A549 (cell line): ENCODE results near the gene GNAI2. TPM values are rescaled to one million over a fixed set of nuclear protein-coding genes. Genes with fewer than 3 reads are reported as not detected.

Experiments used
- ATAC-seq, 2 experiments: fragments of 200-7000 bp in 1 of 2; fragments of >200 bp in 1 of 2; cut with Nextera tagmentation in 1 of 2; cut with Tn5 transposase in 1 of 2; 3 replicates each; pipeline versions ENCODE4 v1.8.0 to v1.9.1; 2018 to 2020; ENCODE audit warnings: mild to moderate bottlenecking in 1 of 2, moderate library complexity in 1 of 2
- CTCF ChIA-PET: fragments of 300-600 bp; sonication (Branson Sonifier 250); formaldehyde crosslinking; extraction: SDS; loops from one replicate; lab custom pipeline; 2021; ENCODE audit warnings: antibody characterized with exemption, inconsistent platforms; lab: Yijun Ruan, JAX
- POLR2A ChIA-PET: fragments of 350-600 bp; formaldehyde crosslinking; extraction: SDS; loops from one replicate; lab custom pipeline; 2021; ENCODE audit warnings: antibody characterized with exemption, inconsistent platforms; lab: Yijun Ruan, JAX
- DNase-seq, 2 experiments: peaks; one replicate each; pipeline versions ENCODE4 v3.0.0 to v3.0.0-alpha.2; 2011 to 2016; ENCODE audit warnings: low read depth in 1 of 2, low spot score in 1 of 2
- FAIRE-seq: peaks from 2 replicates; lab custom pipeline; 2011; peaks lifted over from hg19 to GRCh38; lab: Jason Lieb, UNC
- H3K27ac ChIP-seq, 2 experiments: fragments of >200 bp; sonication (Bioruptor Twin); formaldehyde crosslinking; 3 replicates each; pipeline ENCODE4 v1.5.1; 2016 to 2017
- H3K4me1 ChIP-seq: fragments of >200 bp; sonication (Bioruptor Twin); formaldehyde crosslinking; 3 replicates; pipeline ENCODE4 v1.6.1; 2016
- H3K4me2 ChIP-seq: fragments of >200 bp; sonication (Bioruptor Twin); formaldehyde crosslinking; 3 replicates; pipeline ENCODE4 v1.6.1; 2016
- H3K4me3 ChIP-seq: fragments of >200 bp; sonication (Bioruptor Twin); formaldehyde crosslinking; 3 replicates; pipeline ENCODE4 v1.5.1; 2016
- H3K9me3 ChIP-seq: fragments of >200 bp; sonication (Bioruptor Twin); formaldehyde crosslinking; 3 replicates; pipeline ENCODE4 v1.6.1; 2016
- ATOH8 ChIP-seq: fragments of 250-450 bp; sonication (Bioruptor Pico); IDR thresholded peaks from 2 replicates; pipeline ENCODE4 v1.5.0; 2020; ENCODE audit warnings: low read depth, mild to moderate bottlenecking, moderate library complexity
- CBX2 ChIP-seq: fragments of 200-600 bp; sonication (generic); IDR thresholded peaks from 2 replicates; pipeline ENCODE4 v1.6.1; 2016; ENCODE audit warnings: low read depth, mild to moderate bottlenecking, borderline replicate concordance
- EHF ChIP-seq: fragments of 250-450 bp; sonication (Bioruptor Pico); IDR thresholded peaks from 2 replicates; pipeline ENCODE4 v1.5.0; 2020; ENCODE audit warnings: mild to moderate bottlenecking
- ESRRA ChIP-seq: fragments of 150-350 bp; IDR thresholded peaks from 2 replicates; pipeline ENCODE4 v1.6.1; 2014; ENCODE audit warnings: mild to moderate bottlenecking, low read length, borderline replicate concordance
- FOSB ChIP-seq: fragments of 250-450 bp; sonication (Bioruptor Pico); IDR thresholded peaks from 2 replicates; pipeline ENCODE4 v1.5.0; 2020; ENCODE audit warnings: mild to moderate bottlenecking, moderate library complexity
- FOSL2 ChIP-seq, 2 experiments: fragments of 450-650 bp in 1 of 2; fragments of >200 bp in 1 of 2; sonication (Bioruptor Twin) in 1 of 2; formaldehyde crosslinking; IDR thresholded peaks; 2 replicates each; pipeline versions ENCODE4 v1.5.0 to v1.6.1; 2016 to 2020; ENCODE audit warnings: mild to moderate bottlenecking in 1 of 2, moderate library complexity in 1 of 2
- HOXB13 ChIP-seq: fragments of 250-450 bp; sonication (Bioruptor Pico); IDR thresholded peaks from 2 replicates; pipeline ENCODE4 v1.5.0; 2020; ENCODE audit warnings: low read depth, mild to moderate bottlenecking, moderate library complexity
- JUN ChIP-seq, 2 experiments: fragments of >200 bp; sonication (Bioruptor Twin); formaldehyde crosslinking; IDR thresholded peaks; 2 replicates in 1 of 2; 3 replicates in 1 of 2; pipeline ENCODE4 v1.6.1; 2016 to 2017
- JUNB ChIP-seq: fragments of >200 bp; sonication (Bioruptor Twin); formaldehyde crosslinking; IDR thresholded peaks from 2 replicates; pipeline ENCODE4 v1.6.1; 2016
- KDM5A ChIP-seq: fragments of 200-600 bp; sonication (generic); IDR thresholded peaks from 2 replicates; pipeline ENCODE4 v1.6.1; 2016; ENCODE audit warnings: antibody characterized with exemption, mild to moderate bottlenecking
- NFE2L2 ChIP-seq: fragments of 150-350 bp; conservative IDR thresholded peaks from 2 replicates; pipeline ENCODE4 v1.6.1; 2014; ENCODE audit warnings: low read length
- PBX3 ChIP-seq: IDR thresholded peaks from 2 replicates; pipeline ENCODE4 v1.6.1; 2012
- POLR2A ChIP-seq: IDR thresholded peaks from 2 replicates; pipeline ENCODE4 v1.6.1; 2012; ENCODE audit warnings: mild to moderate bottlenecking, low read length
- POLR2AphosphoS2 ChIP-seq: conservative IDR thresholded peaks from 2 replicates; pipeline ENCODE4 v1.6.1; 2012; ENCODE audit warnings: low read length, improper control_type of control experiment, inconsistent platforms
- RARB ChIP-seq: fragments of 250-450 bp; sonication (Bioruptor Pico); IDR thresholded peaks from 2 replicates; pipeline ENCODE4 v1.8.0; 2021; ENCODE audit warnings: mild to moderate bottlenecking, moderate library complexity
- REST ChIP-seq: fragments of 200-600 bp; sonication (generic); IDR thresholded peaks from 2 replicates; pipeline ENCODE4 v1.6.1; 2016; ENCODE audit warnings: antibody characterized with exemption, mild to moderate bottlenecking, moderate library complexity
- ZC3H11A ChIP-seq: fragments of 450-650 bp; IDR thresholded peaks from 2 replicates; pipeline ENCODE4 v1.6.1; 2014; ENCODE audit warnings: antibody characterized with exemption, mild to moderate bottlenecking
- ZFP36 ChIP-seq: fragments of 450-650 bp; IDR thresholded peaks from 2 replicates; pipeline ENCODE4 v1.6.1; 2014; ENCODE audit warnings: borderline replicate concordance; ENCODE audit not compliant: partially characterized antibody
- WGBS: methylation state at CpG from one replicate; pipeline ENCODE4 v1.1.6; 2017; ENCODE audit errors: missing lambda C conversion rate; 5-methylcytosine and 5-hydroxymethylcytosine counted together
- polyA plus RNA-seq, 4 experiments: library from polyadenylated mRNA; depleted of rRNA in 3 of 4; stranded (reverse); fragments of >200 nt; fragmentation: RNase III in 1 of 4; extraction: RNeasy Plus Mini Kit Qiagen cat#74134 plus additional on column Dnase treatment in 1 of 4; gene quantifications; 2 replicates in 3 of 4; 3 replicates in 1 of 4; pipeline ENCODE4 v1.2.3, GENCODE V29; 2011 to 2017

The GNAI2 gene
- polyA plus RNA-seq, 2 of the 4 experiments (the other 2 are of a cell fraction): 47.4 to 67.8 TPM

GRCh38 chr3:50251220-50251619 is 15.2 kb downstream of the GNAI2 start:
- ATAC-seq (0 out of 6 replicates have a peak, but pooled peaks of 1 of the 2 experiments have one; percentile 6), FAIRE-seq (no peak), DNase-seq (peak in 1 of 2 experiments; percentile 53)
- H3K4me3 ChIP-seq: no peak overlapping the region
- peaks cover 29% of the 10 kb centered on the region for H3K4me1 ChIP-seq
- no peak overlapping the region for H3K4me2 ChIP-seq
- WGBS: 69% methylated on average over 5 of the region's 8 CpGs
- ChIA-PET CTCF (interaction anchor here (1.0 to 11.2 kb wide), 4 partner anchors 9 to 24 kb away, joined by 4 to 219 read pairs (median 4); partner anchors contain the start of gene GNAI2), POLR2A (no interaction called here)
- H3K27ac ChIP-seq: no peak overlapping the region
- H3K9me3 ChIP-seq: no peaks in the 10 kb centered on the region
- TF ChIP-seq FOSL2 (IDR thresholded peaks at IDR 0.05) (no peak), FOSL2 (CRISPR knock-in tag; IDR thresholded peaks at IDR 0.05) (peak; percentile 44; the same call in 1 of the 2 replicates), CBX2 (no peak)

- Histone ChIP-seq H3K27ac (no peak overlapping the region), H3K4me1 (peaks cover 5% of the 10 kb centered on the region; the same call in 1 of the 3 replicates), H3K9me3 (no peaks in the 10 kb centered on the region), H3K4me2 (no peak overlapping the region), H3K4me3 (no peak overlapping the region)
- TF ChIP-seq JUNB: no peak
- no peak for TF ChIP-seq RARB
- no peak for TF ChIP-seq FOSB (CRISPR knock-in tag)
- TF ChIP-seq ZFP36: no peak
- TF ChIP-seq POLR2A: no peak
- TF ChIP-seq REST: no peak
- no peak for TF ChIP-seq JUN (IDR thresholded peaks at IDR 0.05)
- TF ChIP-seq HOXB13 (CRISPR knock-in tag): no peak
- TF ChIP-seq ZC3H11A: no peak
- TF ChIP-seq NFE2L2: no peak
- TF ChIP-seq POLR2AphosphoS2: no peak
- no peak for TF ChIP-seq PBX3
- TF ChIP-seq ATOH8 (CRISPR knock-in tag): no peak
- TF ChIP-seq KDM5A: no peak
- TF ChIP-seq EHF (CRISPR knock-in tag): no peak
- no peak for TF ChIP-seq ESRRA
- DNase-seq (no peak), FAIRE-seq (no peak), ATAC-seq (no peak)
- POLR2A ChIA-PET: no interaction called here
- 75% methylated on average over 4 of the region's 8 CpGs for WGBS
- CTCF ChIA-PET: interaction anchor here (1.0 to 11.2 kb wide), 12 partner anchors 8 to 70 kb away, joined by 3 to 219 read pairs (median 5); partner anchors contain the start of genes GNAI2 and GNAT1
Measured at GRCh38 chr3:50254577-50255250, 18.7 kb downstream of the GNAI2 start.
